ENCODE data around the gene SERPINB1.

SERPINB1 gene

GRCh38 chr6:2791450-2791974 is 50.2 kb downstream of the SERPINB1 start:
- no peak for DNase-seq (ENCODE audit: low read depth)

- no peak for DNase-seq (ENCODE audit: low read depth)
Observed at GRCh38 chr6:2790588-2791449, 50.8 kb downstream of the SERPINB1 start.

GRCh38 chr6:2786269-2786668 is 55.4 kb downstream of the SERPINB1 start:
- DNase-seq (ENCODE audit: low read depth), result no peak

- no peak for DNase-seq (ENCODE audit: low read depth)
Observed at GRCh38 chr6:2784930-2785329, 56.7 kb downstream of the SERPINB1 start.

- no peak for DNase-seq (ENCODE audit: low read depth)
Observed at GRCh38 chr6:2784061-2784460, 57.6 kb downstream of the SERPINB1 start.

- no peak for DNase-seq (ENCODE audit: low read depth)
Observed at GRCh38 chr6:2783188-2783963, 58.3 kb downstream of the SERPINB1 start.

GRCh38 chr6:2782825-2783187 is 58.9 kb downstream of the SERPINB1 start:
- DNase-seq (ENCODE audit: low read depth), result no peak

GRCh38 chr6:2782356-2782708 is 59.3 kb downstream of the SERPINB1 start:
- DNase-seq (ENCODE audit: low read depth), result no peak
